ENCODE measurements around the gene RAPSN. TPM values are rescaled to one million over a fixed set of nuclear protein-coding genes. Genes with fewer than 3 reads are reported as not detected.
A peak's percentile ranks its signal among the peaks of the same experiment; 100 is the strongest.

RAPSN gene
- total RNA-seq, 4 donors from 2014 or later, result 0.59 to 4.6 (median 1.0) TPM; not detected in 1

DNA sequence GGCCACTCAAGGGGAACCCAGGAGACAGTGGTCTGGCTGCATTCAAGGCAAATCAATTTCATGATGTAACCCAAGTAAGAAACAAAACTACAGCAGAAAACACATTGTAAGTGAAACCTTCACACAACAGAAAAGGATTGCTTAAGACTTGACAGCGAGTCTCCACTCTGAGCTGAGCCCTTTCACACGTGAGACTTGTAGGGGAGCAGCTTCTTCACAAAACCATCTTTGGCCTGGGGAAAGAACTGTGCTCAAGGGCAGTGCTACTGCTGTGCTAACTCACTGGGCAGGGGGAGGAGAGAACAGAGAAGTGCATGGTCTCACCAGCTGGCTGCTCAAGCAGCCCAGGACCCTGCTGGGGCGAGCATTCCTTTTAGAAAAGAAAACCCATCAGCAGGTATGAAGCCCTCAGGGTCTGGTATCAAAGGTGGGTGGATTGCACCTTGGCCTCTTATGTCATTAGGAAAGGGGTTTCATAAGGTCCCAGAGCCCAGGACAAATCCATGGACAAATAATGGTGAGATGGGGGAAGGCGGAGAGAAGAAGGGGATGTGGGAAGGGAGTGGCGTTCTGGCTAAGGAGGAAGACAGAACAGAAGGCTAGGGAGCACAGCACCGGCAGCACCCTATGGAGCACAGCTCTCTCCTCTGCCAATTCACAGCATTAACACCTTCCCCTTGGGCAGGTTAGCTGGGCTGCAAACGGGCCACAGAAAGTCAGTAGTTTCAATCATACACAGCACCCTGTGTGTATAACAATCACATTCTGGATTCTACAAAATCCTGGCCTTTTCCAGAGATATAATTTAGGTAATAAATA lies 20.6 kb upstream of the RAPSN start:
- no peaks in the 10 kb centered on the region for H3K27me3 ChIP-seq
- no peak overlapping the region for H3K27ac ChIP-seq
- no peak overlapping the region for H3K4me3 ChIP-seq
- no peaks in the 10 kb centered on the region for H3K9me3 ChIP-seq
- no peak for DNase-seq (ENCODE audit: low spot score in 2 of 2)
- peaks cover 63% of the 10 kb centered on the region for H3K36me3 ChIP-seq
- TF ChIP-seq, protein P1, sequence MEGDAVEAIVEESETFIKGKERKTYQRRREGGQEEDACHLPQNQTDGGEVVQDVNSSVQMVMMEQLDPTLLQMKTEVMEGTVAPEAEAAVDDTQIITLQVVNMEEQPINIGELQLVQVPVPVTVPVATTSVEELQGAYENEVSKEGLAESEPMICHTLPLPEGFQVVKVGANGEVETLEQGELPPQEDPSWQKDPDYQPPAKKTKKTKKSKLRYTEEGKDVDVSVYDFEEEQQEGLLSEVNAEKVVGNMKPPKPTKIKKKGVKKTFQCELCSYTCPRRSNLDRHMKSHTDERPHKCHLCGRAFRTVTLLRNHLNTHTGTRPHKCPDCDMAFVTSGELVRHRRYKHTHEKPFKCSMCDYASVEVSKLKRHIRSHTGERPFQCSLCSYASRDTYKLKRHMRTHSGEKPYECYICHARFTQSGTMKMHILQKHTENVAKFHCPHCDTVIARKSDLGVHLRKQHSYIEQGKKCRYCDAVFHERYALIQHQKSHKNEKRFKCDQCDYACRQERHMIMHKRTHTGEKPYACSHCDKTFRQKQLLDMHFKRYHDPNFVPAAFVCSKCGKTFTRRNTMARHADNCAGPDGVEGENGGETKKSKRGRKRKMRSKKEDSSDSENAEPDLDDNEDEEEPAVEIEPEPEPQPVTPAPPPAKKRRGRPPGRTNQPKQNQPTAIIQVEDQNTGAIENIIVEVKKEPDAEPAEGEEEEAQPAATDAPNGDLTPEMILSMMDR (IDR thresholded peaks at IDR 0.05), result no peak
- TF ChIP-seq EP300 (IDR thresholded peaks at IDR 0.05), result no peak
- no peak for TF ChIP-seq POLR2A (IDR thresholded peaks at IDR 0.05)
- TF ChIP-seq POLR2AphosphoS5 (IDR thresholded peaks at IDR 0.05), result no peak
- peaks cover 31% of the 10 kb centered on the region for H3K4me1 ChIP-seq
- 80% methylated on average over 7 of the region's 7 CpGs for WGBS

DNA sequence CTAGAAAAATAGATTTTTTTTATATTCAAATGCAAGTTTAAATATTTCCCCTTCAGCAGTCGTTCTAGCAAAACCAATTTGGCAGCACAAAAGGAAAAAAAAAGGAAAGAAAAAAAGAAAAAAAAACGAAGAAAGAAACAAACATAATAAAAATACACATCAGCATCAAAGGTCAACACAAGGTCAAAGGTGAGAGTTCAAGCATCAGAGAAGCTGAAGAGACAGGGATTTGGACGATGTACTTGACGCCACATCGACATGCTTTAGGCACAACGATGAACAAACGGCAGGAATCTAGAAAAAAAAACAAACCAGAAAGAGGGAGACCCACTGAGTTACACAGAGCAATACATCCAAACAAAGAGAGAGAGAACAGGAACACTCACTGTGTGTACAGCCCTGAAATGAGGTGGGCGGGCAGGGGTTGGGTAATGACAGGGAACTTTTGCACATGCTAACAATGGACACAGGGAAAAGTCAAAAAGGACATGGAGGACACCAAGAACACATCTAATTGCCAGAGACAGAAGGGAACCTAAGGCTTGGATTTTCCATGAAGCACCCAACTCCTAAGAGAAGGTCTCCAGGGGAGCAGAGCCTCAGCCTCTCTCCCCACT lies 19.8 kb upstream of the RAPSN start:
- no peak for DNase-seq (ENCODE audit: low spot score in 2 of 2)
- H3K4me1 ChIP-seq, result peaks cover 33% of the 10 kb centered on the region
- no peaks in the 10 kb centered on the region for H3K27me3 ChIP-seq
- H3K27ac ChIP-seq, result no peak overlapping the region
- WGBS, result 67% methylated on average over 8 of the region's 8 CpGs
- H3K9me3 ChIP-seq, result no peaks in the 10 kb centered on the region
- peaks cover 62% of the 10 kb centered on the region for H3K36me3 ChIP-seq
- no peak for TF ChIP-seq EP300 (IDR thresholded peaks at IDR 0.05)
- no peak for TF ChIP-seq POLR2AphosphoS5 (IDR thresholded peaks at IDR 0.05)
- no peak for TF ChIP-seq POLR2A (IDR thresholded peaks at IDR 0.05)
- TF ChIP-seq, protein P1 (IDR thresholded peaks at IDR 0.05), result no peak
- no peak overlapping the region for H3K4me3 ChIP-seq

DNA sequence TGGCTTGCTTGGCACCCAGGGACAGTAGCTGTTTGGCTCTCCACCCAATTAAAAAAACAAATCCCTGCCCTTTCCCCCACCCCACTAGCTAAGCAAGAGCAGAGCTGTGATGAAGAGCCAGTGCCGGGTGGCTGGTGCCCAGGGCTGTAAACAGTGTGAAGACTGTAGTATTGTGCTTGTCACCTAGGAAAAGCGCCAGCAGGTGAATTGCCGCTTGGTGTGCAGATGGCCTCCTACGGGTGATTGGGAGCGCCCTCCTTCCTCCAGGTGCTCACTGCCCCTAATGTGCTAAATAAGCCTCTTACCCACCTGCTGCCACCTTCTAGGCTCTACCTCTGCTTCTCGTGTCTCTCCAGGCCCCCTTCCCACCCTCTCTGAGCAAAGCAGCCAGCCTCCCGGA lies 18.4 kb upstream of the RAPSN start:
- H3K27ac ChIP-seq, result peak overlapping the region; percentile 63
- TF ChIP-seq EP300 (IDR thresholded peaks at IDR 0.05) (no peak), POLR2A (IDR thresholded peaks at IDR 0.05) (no peak), POLR2AphosphoS5 (IDR thresholded peaks at IDR 0.05) (no peak)
- TF ChIP-seq, protein P1 (IDR thresholded peaks at IDR 0.05), result no peak
- 53% methylated on average over 7 of the region's 7 CpGs for WGBS
- no peaks in the 10 kb centered on the region for H3K27me3 ChIP-seq
- DNase-seq (ENCODE audit: low spot score in 2 of 2), result no peak
- H3K36me3 ChIP-seq, result peaks cover 55% of the 10 kb centered on the region
- H3K4me1 ChIP-seq, result peaks cover 33% of the 10 kb centered on the region
- H3K9me3 ChIP-seq, result no peaks in the 10 kb centered on the region
- no peak overlapping the region for H3K4me3 ChIP-seq

DNA sequence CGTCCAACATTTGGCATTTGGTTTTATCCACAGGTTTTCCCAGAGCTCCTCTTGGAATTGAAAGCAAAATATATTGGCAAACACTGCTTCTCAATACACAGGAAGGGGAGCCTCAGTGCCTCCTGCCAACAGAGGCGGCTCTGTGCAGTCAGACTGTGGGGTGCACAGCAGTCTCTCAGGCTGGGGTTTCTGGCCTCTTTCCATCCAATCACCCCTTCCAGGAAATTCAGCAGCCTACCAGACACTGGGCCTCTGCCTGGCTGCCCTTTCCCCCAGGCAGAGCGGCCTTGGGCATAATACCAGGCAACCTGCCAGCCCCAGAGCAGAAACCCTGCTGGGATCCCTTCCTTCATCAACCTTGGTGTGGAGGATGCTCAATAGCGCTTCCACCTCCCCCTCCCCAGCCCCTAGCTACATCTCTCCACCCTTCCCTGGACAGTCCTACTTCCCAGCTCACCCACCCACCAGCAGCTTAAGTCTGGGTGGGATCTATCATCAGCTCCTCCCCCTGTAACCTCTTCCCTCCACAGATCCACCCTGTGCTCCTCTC lies 17.8 kb upstream of the RAPSN start:
- no peak for DNase-seq (ENCODE audit: low spot score in 2 of 2)
- Histone ChIP-seq H3K27ac (peak overlapping the region; percentile 63), H3K4me3 (no peak overlapping the region), H3K27me3 (no peaks in the 10 kb centered on the region), H3K36me3 (peaks cover 52% of the 10 kb centered on the region), H3K4me1 (peaks cover 33% of the 10 kb centered on the region), H3K9me3 (no peaks in the 10 kb centered on the region)
- WGBS, result 45% methylated on average over 4 of the region's 4 CpGs
- no peak for TF ChIP-seq POLR2A (IDR thresholded peaks at IDR 0.05)
- TF ChIP-seq, protein P1 (IDR thresholded peaks at IDR 0.05), result no peak
- TF ChIP-seq EP300 (IDR thresholded peaks at IDR 0.05), result no peak
- TF ChIP-seq POLR2AphosphoS5 (IDR thresholded peaks at IDR 0.05), result no peak

DNA sequence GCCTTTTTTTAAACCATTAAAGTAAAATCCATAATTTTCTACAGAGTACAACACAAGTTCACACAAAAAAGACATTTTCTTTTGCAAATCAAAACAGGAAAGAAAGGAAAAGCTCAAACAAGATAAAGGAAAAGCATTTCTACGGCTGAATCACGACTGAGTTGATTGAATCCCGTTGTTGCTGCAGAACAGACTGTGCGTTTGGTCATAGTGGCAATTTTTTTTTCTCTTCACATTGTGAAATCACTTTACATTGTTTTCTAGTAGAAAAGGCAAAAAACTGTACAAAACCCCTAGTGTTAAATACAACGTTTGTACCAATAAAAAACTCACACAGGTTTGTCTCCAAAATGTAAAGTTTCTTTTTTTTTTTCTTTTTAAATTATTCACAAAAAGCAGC lies 17.3 kb upstream of the RAPSN start:
- Histone ChIP-seq H3K27ac (peak overlapping the region; percentile 63), H3K9me3 (no peaks in the 10 kb centered on the region), H3K4me3 (no peak overlapping the region), H3K36me3 (peaks cover 46% of the 10 kb centered on the region), H3K27me3 (no peaks in the 10 kb centered on the region), H3K4me1 (peaks cover 33% of the 10 kb centered on the region)
- TF ChIP-seq, protein P1 (IDR thresholded peaks at IDR 0.05), result no peak
- TF ChIP-seq EP300 (IDR thresholded peaks at IDR 0.05) (no peak), POLR2A (IDR thresholded peaks at IDR 0.05) (no peak), POLR2AphosphoS5 (IDR thresholded peaks at IDR 0.05) (no peak)
- no peak for DNase-seq (ENCODE audit: low spot score in 2 of 2)
- 56% methylated on average over 5 of the region's 5 CpGs for WGBS

Data from suprapubic skin (tissue), 4 donors.